Measurements from ENCODE around the gene YY1.
"Not testable (repeated sequence)": the region's sequence is repeated elsewhere in the genome, so short reads cannot be mapped to it uniquely, and the experiment has no call there.

The YY1 gene

GRCh38 chr14:100283984-100284881 is 45.3 kb downstream of the YY1 start:
- no peak for DNase-seq (ENCODE audit: low read depth)

DNA sequence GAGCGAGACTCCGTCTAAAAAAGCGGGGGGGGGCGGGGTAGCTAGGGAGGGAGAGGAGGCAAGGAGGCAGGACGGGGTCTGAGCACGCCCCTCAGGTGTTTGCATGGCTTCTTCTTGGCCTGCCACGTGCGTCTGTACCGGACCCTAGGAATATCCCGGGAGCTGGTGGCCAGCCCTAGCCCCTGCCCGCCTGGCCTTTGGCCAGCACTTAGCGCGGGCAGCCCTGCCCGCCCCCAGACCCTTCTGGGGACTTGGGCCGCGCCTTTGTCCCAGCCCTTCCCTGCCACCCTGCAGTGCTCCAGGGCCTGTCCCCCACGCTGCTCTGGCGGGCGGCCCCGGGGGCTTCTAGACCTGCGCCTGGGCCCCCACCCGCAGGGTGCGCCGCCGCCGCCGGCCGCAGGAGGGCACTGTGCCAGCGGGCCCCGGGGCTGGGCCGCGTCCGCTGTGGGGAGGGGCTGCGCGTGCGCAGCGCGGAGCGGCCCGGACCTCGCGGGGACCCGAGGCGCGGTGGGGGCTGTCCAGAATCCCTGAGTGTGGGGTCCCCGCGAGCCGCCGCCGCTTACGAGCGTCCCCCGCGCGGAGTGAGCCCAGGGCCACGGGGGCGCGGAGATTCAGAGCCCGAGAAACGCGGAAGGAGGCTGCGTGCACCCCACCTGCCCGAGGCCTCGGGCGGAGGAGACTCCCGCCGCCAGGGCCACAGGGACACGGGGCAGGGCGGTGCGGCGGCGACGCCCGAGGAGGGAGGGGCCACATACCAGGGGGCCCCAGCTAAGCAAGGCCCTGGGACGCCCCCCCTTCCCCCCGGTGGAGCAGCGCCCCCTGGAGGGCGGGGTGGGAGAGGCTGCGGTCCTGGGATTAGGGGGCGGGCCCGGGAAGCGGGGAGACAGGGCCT is 46.3 kb downstream of the YY1 start:
- peak; percentile 82 for DNase-seq (ENCODE audit: low read depth)

- DNase-seq (ENCODE audit: low read depth): no peak
Observed at GRCh38 chr14:100285913-100286400, 47.0 kb downstream of the YY1 start.

- no peak for DNase-seq (ENCODE audit: low read depth)
Observed at GRCh38 chr14:100286484-100287191, 47.7 kb downstream of the YY1 start.

DNA sequence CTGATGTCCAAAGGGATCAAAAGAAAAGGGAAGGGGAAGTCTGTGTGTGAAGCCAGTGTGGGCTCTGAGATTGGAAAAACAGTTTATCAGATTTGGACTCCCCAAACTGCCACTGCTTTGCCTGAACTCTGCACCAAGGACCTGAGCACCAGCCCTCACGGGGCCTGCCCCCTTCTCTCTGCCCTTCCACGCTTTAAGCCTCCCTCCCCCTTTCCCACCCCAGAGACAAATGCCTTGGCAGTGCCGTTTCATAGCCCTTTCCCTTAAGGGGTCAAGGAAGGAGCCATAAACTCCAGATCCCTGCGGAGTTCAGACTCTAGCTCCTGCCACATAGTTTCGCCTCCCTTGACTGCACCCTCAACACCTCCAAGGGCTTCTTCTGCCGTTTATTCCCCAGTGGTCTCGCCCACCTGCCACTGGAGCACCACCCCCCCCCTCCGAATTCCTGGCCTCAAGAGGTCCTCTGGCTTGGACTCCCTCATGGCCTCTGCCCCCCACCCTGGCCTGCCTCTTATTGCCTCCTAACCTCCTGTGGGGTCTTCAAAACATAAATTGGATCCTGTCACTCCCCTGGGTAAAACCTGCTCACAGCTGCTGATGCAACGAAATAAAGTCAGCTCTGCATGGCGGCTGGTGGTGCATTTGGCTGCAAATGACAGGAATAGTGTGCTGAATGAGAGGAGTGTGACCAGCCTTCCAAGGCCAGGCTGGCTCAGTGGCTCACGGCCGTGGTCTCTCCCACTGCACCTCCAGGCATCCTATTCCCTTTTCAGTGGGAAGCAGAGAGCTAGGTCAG is 48.5 kb downstream of the YY1 start:
- DNase-seq (ENCODE audit: low read depth): no peak

DNA sequence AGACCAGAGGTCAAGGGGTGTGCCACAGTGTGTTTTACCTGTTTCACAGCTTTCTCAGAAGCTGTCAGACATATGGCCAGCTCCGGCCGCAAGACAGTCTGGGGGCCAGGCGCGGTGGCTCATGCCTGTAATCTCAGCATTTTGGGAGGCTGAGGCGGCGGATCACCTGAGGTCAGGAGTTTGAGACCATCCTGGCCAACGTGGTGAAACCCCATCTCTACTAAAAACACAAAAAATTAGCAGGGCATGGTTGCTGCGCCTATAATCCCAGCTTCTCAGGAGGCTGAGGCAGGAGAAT is 49.0 kb downstream of the YY1 start:
- DNase-seq (ENCODE audit: low read depth): not testable (repeated sequence)

- DNase-seq (ENCODE audit: low read depth): no peak
Observed at GRCh38 chr14:100288382-100289185, 49.6 kb downstream of the YY1 start.

DNA sequence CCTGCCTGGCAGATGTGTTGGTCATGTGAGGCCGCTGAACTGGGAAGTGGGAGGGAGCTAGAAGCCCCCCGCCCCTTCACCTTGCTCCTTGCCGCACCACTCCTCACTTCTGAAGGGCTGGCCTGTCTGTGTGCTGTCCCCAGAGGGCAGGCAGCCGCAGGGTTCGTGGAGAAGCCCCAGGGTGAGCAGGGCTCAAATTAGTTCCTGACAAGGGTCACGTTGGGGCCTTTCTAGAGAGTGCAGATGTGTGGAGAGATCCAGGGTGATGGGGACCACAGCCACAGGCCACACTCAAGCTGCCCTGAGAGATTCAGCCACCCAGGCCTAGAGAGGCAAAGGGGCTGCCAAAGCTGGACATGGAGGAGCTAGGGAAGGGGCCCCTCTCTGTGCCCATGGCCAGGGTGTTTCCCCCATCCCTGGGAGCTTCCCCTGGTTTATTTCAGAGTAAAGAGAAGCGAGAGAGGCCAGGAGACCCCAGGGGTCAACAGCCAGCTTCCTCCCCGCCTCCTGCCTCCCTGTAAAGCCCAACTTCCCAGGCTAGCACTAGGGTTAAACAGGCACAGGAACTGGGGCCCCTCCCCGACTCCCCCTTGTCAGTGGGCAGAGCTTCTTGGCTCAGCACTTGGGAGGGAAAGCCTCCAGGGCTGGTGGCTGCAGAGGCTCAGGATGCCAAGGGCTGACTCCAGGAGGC is 51.1 kb downstream of the YY1 start:
- no peak for DNase-seq (ENCODE audit: low read depth)

GRCh38 chr14:100290607-100291304 is 51.8 kb downstream of the YY1 start:
- DNase-seq (ENCODE audit: low read depth): no peak

DNA sequence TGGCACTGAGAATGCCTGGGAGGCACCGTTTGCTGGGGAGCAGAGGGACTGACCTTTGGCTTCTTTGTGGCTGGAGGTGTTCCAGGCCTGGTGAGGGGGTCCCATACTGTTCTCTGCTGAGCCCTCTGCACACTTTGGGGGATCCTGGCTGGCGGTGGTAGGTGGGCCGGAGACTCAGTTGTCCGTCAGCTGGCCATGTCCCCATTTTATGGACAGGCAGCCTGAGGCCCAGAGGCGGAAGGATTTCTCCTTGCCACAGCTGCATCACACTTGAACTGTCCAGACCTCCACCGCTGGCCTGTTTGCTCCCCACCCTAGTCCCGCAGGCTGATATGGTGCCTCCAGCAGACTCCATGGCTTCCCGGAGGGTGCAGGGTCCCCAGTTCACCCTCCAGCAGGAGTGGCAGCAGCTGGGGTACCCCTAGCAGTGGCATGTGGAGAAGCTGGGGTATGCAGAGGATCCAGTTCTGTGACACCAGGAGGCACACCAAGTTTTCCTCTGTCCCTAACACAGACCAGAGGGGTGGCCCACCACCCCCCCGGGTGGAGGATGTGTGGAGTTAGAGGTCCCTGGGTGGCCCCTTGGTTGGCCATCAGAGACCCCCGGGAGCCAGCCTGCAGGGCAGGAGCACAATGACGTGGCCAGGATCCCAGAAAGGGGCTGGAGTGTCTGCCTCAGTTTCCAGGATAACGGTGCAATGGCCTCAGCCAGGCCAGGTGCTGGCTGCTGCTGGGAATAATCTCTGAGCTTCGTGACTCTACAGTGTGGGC is 52.5 kb downstream of the YY1 start:
- DNase-seq (ENCODE audit: low read depth): no peak

DNA sequence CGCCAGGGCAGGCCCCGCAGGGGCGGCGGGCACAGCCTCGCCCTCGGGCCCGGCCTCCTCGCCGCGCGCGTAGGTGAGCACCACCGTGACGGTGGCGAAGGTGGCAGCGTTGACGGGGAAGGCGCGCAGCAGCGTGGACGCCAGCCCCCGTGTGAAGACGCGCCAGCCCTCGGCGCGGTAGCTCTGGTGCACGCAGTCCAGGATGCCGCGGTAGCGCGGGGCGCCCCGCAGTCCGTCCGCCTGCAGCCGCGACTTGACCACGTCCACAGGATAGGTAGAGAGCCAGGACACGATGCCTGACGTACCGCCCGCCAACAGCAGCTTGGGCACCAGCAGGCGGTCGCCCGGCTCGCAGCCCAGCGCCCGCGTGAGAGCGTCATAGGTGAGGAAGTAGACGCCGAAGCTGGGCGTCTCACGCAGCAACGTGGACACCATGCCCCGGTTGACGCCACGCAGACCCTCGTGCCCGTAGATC is 53.4 kb downstream of the YY1 start:
- DNase-seq (ENCODE audit: low read depth): no peak

DNA sequence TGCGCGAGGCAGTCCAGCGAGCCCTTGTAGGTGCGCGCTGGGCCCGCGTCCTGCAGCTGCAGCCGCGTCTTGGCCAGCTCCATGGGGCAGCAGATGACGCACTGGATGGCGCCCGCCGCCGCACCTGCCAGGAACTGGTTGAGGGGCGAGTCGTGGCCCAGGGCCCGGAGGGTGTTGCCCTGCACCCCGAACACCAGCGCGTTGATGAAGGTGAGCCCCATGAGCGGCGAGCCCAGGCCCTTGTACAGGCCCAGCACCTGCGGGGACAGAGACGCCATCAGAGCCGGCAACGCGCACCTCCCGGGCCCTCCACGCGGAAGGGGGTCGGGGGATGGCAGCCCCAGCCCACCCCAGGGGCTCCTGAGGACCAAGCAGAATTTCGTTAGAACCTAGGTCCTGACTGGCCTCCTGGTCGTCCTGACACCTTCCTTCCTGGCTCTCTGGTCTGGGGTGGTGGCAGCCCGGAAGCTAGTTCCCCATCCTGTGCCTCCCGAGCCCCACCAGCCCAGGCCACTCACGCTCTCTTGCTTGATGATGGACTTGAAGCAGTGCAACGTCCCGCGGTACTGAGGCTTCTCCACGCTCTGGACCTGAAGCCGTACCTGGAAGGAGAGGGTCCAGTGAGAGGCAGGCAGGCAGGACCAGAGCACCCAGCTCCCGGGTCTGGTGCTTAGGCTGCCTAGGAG is 54.0 kb downstream of the YY1 start:
- DNase-seq (ENCODE audit: low read depth): no peak

DNA sequence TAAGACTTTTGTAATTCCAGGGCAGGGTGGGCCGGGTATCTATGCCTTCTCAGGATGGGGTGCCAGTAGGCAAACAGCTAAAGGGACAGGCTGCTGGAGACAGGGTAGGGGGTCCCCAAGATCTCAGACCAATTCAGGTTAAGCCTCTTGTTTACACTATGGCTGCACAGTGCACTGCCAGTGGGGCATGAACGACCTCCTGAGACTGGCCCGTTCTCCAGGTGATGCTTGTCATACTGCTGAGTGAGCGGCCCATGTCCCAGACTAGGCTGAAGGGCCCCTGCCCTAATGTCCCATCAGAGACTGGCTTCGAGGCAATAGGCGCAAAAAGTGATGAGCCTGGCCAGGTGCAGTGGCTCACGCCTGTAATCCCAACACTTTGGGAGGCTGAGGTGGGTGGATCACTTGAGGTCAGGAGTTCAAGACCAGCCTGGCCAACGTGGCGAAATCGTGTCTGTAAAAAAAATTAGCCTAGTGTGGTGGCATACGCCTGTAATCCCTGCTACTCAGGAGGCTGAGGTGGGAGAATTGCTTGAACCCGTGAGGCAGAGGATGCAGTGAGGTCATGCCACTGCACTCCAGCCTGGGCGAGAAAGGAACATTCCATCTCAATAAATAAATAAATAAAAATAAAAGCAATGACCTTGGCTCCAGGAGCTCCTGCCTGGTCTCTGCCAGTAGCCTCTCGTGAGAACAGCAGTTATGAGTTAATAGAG is 54.7 kb downstream of the YY1 start:
- DNase-seq (ENCODE audit: low read depth): no peak

GRCh38 chr14:100294213-100294962 is 55.4 kb downstream of the YY1 start:
- no peak for DNase-seq (ENCODE audit: low read depth)

- no peak for DNase-seq (ENCODE audit: low read depth)
Observed at GRCh38 chr14:100294963-100295330, 56.0 kb downstream of the YY1 start.

- no peak for DNase-seq (ENCODE audit: low read depth)
Observed at GRCh38 chr14:100295376-100296105, 56.6 kb downstream of the YY1 start.
